GM18519 (cell line): Measurements from ENCODE around the gene DIPK2A.
A peak's percentile ranks its signal among the peaks of the same experiment; 100 is the strongest.

Experiments used
- ATAC-seq: cut with Tn5 transposase; IDR thresholded peaks from one replicate; pipeline ENCODE4 v1.9.1; 2021; ENCODE audit warnings: mild to moderate bottlenecking, moderate library complexity; ENCODE audit not compliant: unreplicated experiment, low FRiP score

DIPK2A gene, protein sequence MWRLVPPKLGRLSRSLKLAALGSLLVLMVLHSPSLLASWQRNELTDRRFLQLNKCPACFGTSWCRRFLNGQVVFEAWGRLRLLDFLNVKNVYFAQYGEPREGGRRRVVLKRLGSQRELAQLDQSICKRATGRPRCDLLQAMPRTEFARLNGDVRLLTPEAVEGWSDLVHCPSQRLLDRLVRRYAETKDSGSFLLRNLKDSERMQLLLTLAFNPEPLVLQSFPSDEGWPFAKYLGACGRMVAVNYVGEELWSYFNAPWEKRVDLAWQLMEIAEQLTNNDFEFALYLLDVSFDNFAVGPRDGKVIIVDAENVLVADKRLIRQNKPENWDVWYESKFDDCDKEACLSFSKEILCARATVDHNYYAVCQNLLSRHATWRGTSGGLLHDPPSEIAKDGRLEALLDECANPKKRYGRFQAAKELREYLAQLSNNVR

DNA sequence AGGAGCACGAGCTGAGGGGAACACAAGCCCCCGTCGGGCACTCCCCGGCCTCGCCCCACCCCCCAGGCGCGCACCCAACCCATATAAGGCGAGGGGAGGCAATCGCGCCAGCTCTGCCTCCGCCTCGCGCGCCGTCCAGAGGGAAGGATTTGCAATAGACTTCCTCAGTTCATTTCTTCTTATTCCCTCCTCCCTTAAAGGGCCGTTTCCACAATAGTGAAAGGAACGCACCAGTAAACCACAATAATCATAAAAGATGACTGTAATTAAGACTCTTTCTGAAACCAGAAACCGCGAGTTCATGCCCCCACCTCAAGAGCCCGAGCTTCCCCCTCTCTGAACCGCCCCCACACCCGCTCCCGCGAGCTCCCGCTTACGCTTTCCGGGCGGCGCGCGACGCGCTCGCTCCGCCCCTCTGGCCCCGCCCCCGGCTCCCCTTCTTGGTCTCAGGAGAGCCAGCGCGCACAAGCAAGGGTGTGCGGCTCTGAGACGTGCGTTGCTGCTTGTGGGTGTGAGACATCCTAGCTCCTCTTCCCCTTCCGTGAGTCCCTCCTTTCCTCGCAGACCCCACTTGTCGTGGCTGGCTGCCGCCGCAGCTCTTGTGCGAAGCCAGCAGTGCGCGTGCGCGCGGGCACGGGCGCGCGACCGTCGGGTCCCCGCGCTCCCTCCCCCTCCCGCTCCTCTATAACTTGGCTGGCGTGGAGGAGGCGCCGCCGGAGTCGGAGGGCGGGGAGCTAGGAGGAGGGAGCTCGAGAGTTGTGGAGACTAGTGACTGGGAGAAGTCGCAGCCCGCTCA lies at the start of gene DIPK2A:
Gene DIPK2A (plus strand): TSS at position 465 of the 796 bp plus-strand sequence. CDS start 510 bp downstream, outside the sequence.
- ATAC-seq, result peak; percentile 36

DNA sequence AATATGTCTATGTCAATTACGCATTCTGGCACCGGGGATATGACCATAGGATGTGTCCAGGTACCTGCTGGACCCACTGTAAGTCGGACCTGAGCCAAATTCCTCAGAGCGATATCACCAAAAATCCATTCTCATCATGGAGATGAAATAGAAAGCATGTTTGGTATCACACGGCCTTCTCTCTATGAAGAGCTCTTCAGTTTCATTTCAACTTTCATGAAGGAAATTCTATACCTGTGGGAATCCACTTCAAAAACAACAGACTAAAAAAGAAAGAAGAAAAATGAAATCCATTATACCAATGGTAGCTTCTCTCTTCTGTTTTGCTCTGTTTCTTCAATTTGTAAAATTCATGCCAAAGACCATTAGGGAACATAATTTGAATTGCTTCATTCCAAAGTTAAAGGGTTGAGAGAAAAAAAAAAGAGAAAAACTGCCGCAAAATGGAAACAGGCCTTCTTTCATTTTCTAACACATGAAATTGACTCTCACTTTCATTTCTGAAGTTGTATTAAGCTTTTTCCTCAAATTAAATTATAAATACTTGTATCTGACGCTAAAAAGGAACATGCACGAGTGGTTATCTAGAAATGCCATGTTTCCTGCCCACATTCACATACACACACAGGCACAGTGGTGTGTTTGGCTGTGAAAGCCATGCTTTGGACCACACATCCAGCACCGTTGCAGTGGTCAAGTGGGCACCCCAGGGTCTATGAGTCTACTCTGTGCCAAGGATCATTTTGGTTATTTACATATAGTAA lies 46.9 kb upstream of the DIPK2A start:
- ATAC-seq, result peak; percentile 35

DNA sequence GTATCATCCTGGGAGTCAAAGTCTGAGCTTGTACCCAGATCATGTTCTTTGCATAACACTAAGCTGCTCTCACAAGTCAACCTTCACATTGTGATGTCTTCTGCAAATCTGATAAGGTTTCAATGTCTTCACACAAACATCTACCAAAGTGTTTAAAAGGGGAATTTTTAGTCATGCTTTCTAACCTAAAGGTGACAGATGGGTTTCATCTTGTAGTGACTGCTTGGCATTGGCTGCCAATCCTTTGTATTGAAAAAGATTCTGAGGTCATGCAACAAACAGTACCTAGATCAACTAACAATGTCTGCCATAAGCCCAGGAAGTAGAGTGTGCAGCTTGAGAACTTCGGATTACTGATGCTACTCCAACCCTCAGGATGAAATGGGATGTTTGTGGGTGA lies 43.6 kb upstream of the DIPK2A start:
- ATAC-seq, result no peak

DNA sequence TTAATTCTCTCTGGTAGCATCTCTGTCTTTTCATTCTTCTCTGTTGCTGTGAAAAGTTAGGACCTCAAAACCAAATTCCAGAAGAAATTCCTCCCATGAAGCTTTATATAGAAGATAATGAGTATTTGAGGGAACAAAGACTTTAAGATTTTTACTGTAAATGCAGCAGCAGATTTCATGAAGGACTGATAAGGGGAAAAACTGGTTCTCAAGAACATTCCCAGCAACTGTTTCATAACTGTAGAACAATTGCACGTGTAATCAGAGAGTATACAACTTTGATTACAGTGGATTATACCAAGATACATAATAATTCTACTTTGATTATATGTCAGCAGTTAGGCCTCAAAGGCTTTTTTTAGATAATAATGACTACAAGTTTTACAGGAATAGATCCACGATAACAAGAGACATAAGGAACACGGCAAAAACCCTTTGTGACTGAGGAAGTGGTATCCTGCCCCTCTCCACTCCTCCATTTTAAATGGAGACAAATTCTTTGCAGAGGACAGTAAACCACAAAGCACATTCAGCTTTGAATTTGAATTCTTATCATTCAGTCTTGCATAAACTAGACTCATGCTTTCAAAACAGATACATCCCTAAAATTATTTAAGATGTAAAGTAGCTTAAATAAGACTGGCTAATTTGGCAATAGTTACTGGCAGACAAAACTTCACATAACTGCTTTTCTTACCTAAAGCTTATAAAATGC lies 42.9 kb upstream of the DIPK2A start:
- ATAC-seq, result no peak

DNA sequence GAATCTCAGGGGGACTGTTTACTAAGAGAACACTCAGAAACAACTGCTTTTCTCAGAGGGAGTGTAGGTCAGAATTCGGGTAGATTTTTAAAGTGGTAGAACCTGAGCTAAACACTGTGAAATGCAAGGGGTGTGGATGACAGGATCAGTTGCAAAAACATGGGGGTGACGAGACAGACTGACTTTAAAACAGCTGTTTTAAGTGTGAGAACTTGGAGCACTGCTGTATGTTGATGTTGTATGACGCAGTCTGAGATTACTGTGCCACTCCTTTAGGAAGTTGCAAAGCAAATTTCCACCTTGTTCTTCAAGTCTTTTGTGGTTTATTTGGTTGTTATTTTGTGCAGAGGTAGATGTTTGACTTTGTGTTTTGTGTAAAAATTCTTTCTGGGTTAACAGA lies 36.8 kb upstream of the DIPK2A start:
- ATAC-seq, result no peak

DNA sequence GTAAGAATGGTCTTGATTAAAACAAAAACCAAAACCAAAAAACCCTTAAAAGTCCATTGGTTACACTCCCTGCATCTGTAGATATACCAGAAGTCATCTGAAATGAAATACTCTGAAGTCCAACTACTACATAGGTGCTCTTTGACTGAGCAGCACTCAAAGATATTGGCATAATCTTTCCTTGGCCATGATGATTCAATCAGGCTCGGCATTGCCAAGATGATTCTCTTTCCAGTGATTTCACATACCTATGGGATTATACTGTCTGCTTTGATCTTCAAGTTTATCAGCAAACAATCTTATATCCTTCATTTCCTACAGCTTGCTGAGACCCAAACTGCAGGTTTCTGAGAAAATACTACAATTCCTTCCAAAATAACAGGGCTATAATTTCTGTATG lies 35.9 kb upstream of the DIPK2A start:
- no peak for ATAC-seq

DNA sequence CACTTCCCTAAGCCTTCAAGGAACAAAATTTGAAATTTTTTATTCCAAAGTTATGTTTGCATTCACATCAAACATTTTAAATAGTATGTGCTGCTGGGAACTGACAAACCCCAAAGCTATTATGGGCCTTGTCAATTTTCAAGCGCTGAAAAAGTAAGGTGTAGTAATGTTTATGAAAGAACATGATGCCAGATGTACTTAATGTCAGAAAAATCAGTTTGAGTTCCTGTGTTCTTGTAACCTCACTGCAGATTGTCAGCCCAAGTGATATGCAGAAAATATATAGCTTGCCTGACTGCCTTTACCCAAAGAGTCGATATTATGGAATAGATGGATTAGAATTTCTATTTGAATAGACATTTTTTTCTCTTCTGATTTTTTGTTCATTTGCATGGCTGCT lies 20.8 kb upstream of the DIPK2A start:
- ATAC-seq, result no peak

DNA sequence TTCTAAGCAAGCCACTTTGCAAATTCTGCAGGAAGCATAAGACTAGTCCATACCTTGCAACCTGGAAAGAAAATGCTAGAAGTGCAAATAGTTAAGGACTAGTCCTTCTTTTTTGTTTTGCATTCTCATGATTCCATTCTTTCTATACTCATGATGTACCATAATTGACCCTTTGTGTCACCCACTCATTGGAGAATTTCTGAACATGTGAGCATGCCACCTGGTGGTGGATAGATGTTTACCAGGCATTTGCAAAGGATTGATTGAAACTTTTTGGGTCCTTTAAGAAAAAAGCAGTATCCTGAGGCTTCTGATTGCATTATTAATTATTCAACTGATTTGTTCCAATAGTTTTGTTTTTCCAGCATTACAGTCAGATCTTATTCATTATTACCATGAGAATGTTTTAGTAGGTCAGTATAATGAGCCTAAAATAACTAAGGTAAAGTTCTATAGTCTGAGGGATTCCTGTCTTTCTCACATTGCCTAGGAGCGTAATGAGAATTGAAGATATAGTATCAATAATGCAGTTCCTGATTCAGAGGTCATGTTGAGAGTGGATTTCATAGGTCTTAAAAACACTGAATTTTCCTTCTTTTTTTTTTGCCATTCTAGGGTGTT lies 20.2 kb upstream of the DIPK2A start:
- ATAC-seq, result no peak

DNA sequence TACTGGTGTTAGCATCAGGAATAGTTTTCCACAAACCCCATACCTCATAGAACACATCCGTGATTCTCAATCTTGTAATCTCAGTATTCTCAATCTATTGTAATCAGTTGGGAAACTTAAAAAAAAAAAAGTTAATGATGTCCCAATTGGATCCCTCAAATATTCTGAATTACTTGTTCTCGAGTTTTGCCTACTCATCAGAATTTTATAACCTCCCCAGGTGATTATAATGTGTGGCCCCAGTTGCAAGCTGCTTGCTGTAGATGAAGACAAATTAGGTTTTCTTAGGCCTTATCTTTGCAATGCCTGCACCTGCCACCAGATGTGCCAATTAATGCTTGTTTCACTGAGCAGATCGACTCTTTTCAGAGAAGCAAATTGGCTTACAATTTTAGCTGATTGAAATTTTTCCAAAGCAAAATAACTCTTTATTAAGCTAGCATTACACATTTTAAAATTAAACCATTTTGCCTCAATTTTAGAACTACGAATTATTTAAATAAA lies 19.0 kb upstream of the DIPK2A start:
- no peak for ATAC-seq

DNA sequence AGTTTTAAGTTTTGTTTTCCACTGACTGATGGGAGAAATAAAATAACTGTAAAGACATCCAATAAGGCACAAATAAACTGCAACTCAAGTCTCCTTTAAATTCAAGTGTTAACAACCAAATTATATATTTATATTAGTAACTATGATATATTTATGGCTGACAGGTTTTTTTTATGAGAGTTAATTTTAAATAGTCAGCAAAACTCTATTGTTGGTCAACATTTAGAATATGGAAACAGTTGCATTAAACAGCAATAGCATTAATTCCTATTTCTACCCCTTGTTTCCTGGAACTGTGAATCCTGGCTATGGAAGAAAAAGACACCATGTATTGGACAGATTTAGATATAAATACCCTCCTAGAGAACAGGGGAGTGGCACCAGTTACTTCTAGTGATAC lies 16.5 kb upstream of the DIPK2A start:
- no peak for ATAC-seq

DNA sequence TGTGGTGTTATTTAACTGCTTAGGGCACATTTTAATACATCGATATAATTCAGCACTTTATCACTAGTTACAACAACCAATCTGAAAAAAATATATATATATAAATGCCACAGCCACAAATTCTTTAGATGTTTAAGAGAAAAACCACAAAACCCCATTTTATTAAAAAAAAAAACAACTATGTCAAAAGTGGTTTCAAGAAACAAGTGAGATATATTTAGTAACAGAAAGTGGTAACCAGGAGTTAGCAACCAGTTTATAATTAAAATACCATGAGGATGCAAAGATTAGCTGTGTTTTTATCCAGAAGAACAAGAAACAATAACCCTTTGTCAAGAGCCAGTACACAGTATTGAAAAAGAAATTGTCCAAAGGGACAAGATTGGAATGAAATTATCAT lies 14.8 kb upstream of the DIPK2A start:
- ATAC-seq, result no peak

DNA sequence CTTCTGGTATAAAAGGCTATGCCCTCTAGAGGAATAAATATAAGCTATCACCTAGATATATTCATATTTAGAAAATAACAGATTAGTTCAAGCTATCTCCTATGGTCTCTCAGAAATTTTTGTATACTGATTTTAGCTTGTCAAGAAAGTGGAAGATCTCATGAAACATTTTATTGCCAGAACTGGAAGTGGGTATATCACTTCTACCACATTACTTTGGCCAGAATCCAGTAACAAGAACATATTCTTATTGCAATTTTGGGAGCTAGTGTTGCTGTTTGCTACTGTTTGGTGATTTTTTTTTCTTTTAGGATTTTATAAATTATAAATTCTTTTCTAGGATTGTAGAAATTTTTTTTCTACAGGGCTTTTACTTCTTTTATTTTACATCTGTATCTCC lies 14.2 kb upstream of the DIPK2A start:
- ATAC-seq, result no peak

DNA sequence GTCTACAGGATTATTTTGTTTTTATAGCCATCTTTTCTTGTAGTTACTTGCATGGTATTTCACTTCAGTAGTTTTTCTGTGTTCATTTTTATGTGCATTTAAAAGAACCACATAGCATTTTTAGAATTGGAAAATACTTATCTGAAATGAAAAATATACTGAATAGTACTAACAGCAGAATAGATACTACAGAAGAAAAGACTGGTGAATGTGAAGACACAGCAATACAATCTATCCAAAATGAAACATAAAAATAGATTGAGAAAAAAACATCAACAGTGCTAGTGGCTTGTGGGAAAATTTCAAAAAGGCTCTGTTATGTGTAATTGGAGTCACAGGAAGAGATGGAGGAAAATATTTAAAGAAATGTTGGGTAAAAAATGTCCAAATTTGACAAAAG lies 12.7 kb upstream of the DIPK2A start:
- ATAC-seq, result no peak

DNA sequence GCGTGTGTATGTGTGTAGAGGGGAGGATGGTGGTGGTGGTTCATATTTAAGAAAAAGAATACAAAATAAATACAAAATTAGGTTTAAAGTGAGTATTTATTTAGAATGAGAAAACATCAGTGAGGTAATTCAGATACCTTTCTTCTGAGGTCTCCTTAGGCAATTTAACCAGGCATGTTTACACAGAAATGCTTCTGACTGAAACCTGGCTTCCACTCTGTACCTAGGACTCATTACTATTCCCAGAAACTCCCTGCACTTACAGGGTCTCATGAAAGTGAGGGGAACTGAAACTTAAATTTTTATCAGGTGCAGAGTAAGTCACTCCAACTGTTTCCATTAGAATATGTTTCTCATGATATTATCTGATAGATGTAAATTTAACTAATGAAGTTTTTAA lies 10.3 kb upstream of the DIPK2A start:
- no peak for ATAC-seq

DNA sequence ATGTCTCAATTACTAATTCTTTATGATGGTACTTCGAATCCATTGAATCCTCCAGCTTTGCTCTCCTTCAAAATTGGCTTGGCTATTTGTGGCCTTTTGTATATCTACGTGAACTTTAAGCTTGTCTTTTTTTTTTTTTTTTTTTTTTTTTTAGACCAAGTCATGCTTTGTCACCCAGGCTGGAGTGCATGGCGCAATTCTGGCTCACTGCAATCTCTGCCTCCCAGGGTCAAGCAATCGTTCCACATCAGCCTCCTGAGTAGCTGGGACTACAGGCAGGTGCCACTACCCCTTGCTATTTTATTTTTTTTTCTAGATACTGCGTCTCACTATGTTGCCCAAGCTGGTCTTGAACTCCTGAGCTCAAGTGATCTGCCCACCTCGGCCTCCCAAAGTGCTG lies 7.7 kb upstream of the DIPK2A start:
- no peak for ATAC-seq

DNA sequence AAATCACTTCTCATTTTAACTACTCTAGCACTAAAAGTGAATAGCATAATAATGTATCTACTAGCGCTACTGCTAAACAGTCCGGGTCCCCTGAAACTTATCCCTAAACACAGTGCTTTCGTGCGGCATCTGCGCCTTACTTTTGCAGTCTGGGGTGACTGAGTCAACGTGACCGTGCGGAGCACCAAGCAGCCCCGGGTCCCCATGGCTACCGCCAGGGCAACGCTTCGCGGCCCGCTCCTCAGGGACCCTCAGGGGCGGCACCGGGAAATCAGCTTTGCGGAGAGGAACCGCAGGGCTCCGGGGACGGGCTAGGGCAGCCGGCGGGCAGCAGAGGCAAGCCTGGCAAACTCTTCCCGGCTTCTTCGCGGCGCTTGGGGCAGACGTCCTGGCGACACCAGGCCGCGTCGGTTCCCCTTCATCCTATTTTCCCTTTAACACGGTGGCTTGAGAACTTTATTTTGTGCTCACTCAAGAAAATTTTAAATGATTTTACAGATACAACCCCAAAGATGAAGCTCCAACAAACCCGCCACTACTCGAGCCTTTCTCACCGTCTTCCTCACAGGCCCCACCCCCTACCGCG lies 757 bp upstream of the DIPK2A start:
- ATAC-seq, result peak; percentile 19

DNA sequence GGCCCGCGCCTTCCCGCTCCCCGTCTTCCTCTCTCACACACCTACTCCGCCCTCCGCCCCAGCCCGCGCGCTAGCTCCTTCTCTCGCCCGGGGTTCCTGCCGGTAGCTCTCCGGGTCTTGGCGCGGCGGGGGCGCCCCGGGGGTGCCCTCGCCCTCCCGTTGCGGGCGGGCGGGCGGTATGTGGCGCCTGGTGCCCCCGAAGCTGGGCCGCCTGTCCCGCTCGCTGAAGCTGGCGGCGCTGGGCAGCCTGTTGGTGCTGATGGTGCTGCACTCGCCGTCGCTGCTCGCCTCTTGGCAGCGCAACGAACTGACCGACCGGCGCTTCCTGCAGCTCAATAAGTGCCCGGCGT lies 507 bp downstream of the DIPK2A start:
- ATAC-seq, result peak; percentile 5

DNA sequence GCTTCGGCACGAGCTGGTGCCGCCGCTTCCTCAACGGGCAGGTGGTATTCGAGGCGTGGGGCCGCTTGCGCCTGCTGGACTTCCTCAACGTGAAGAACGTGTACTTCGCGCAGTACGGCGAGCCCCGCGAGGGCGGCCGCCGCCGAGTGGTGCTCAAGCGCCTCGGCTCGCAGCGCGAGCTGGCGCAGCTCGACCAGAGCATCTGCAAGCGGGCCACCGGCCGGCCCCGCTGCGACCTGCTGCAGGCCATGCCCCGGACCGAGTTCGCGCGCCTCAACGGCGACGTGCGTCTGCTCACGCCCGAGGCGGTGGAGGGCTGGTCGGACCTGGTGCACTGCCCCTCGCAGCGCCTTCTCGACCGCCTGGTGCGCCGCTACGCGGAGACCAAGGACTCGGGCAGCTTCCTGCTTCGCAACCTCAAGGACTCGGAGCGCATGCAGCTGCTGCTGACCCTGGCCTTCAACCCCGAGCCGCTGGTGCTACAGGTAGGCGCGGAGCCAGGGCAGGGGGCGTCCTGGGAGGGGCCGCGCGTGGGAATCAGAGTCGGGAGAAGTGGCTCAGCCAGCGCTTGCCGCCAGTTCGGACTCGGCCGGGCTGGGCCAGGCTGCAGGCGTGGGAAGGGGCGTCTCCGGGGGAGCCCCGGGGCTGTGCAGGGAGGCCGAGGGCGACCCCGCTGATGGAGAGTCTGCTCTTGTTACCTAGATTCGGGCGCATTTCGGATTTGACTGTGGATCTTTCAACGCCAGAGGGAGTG lies 1.1 kb downstream of the DIPK2A start:
- ATAC-seq, result peak; percentile 25
